NCI-H524 (cell line): Measurements from ENCODE around the gene RXFP3.
"Not testable (repeated sequence)": the region's sequence is repeated elsewhere in the genome, so short reads cannot be mapped to it uniquely, and the experiment has no call there.

ENCODE experiments used
- DNase-seq, 2 experiments: peaks; one replicate each; lab custom pipeline; 2025; lab: John Stamatoyannopoulos, UW

Gene RXFP3

DNA sequence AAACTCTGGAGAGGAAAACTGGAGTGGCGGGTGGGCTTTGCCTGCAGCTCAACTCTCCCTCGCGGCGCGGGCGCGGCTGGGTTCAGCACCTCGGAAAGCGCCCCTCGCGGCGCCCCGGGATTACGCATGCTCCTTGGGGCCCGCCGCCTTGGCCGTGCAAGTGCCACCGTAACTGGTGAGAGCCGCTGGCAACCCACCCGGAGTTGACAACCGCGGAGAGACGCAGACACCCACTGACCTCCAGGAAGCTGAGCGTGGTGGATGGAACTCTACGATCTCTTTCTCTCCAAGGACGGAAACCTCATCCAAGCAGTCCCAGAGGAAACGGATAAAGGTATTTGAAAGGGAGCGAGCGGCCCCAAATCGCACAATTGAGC is 194 bp upstream of the RXFP3 start:
- DNase-seq: peak; percentile 61 to 88

DNA sequence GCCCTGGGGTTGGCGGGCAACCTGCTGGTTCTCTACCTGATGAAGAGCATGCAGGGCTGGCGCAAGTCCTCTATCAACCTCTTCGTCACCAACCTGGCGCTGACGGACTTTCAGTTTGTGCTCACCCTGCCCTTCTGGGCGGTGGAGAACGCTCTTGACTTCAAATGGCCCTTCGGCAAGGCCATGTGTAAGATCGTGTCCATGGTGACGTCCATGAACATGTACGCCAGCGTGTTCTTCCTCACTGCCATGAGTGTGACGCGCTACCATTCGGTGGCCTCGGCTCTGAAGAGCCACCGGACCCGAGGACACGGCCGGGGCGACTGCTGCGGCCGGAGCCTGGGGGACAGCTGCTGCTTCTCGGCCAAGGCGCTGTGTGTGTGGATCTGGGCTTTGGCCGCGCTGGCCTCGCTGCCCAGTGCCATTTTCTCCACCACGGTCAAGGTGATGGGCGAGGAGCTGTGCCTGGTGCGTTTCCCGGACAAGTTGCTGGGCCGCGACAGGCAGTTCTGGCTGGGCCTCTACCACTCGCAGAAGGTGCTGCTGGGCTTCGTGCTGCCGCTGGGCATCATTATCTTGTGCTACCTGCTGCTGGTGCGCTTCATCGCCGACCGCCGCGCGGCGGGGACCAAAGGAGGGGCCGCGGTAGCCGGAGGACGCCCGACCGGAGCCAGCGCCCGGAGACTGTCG is 976 bp downstream of the RXFP3 start:
- DNase-seq: no peak

DNA sequence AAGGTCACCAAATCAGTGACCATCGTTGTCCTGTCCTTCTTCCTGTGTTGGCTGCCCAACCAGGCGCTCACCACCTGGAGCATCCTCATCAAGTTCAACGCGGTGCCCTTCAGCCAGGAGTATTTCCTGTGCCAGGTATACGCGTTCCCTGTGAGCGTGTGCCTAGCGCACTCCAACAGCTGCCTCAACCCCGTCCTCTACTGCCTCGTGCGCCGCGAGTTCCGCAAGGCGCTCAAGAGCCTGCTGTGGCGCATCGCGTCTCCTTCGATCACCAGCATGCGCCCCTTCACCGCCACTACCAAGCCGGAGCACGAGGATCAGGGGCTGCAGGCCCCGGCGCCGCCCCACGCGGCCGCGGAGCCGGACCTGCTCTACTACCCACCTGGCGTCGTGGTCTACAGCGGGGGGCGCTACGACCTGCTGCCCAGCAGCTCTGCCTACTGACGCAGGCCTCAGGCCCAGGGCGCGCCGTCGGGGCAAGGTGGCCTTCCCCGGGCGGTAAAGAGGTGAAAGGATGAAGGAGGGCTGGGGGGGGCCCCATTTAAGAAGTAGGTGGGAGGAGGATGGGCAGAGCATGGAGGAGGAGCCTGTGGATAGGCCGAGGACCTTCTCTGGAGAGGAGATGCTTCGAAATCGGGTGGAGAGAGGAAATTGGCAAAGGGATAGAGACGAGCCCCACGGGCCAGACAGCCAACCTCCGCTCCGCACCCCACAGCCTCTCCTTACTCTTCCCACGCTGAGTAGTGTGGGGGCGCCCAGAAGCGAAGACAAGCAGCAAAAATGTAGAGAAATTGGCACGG is 1.7 kb downstream of the RXFP3 start:
- no peak for DNase-seq

DNA sequence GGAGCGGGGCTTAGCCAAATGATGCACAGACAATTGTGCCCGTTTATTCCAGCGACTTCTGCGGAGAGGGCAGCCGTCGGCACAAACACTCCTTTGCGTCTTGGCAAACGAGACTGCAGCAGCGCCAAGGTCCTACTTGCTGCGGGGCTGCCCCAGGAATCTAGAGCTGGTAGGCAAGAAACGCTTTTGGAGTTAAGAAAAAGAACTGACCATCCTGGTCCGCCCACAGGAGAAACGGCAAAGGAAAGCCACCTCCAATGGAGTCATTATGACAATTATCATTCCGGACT is 2.3 kb downstream of the RXFP3 start:
- no peak for DNase-seq

DNA sequence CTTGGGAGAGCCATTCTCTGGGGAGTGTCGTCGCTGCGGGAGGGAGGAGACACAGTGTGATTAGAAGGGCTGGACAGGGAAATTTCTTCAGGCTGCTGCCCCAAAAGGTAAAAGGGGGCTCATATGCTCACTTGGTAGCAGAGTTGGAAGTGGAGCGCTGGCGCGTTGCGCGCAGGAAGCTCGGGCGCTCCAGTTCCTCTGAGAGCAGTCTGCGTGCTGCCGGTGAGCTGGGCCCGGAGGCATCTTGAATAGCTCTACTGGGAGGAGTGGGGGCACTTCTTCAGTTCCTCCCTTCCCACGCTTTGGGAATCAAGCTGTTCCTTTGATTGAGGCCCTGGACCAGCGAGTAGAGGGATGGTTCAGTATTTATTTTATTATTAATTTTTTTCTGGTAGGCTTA is 2.7 kb downstream of the RXFP3 start:
- peak in 1 of 2 experiments; percentile 60 for DNase-seq

DNA sequence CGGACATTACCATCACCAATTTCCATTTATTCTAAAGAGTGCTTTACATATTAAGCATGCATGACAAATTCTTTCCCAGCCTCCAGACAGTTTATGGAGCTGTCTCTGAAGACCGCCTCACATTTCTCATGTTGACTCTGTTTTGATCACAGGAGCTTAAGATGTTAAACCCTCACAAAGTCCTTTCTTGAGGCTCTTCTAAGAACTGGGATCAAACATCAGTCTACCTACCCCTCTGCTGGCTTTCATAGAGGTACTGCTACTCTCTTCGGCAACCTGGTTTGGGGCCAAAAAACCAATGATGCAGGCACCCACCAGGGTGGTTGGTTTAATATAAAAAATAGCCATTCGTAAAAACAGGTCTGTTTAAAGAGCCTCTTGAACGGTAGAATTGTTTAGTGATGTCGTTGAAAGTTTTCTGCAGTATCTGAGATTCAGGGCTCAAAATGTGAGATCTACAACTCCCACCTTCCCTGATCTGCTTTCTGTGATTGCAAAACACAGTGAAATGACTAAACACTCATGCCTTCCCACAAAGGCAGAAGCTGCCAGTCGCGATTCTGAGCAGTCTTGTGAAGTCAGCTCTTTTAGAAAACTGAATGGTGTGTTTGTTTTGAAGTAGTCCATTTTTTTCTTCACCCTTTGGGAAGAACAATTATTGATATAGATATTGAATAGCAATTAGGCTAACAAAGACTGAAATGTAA is 3.5 kb downstream of the RXFP3 start:
- DNase-seq: no peak

DNA sequence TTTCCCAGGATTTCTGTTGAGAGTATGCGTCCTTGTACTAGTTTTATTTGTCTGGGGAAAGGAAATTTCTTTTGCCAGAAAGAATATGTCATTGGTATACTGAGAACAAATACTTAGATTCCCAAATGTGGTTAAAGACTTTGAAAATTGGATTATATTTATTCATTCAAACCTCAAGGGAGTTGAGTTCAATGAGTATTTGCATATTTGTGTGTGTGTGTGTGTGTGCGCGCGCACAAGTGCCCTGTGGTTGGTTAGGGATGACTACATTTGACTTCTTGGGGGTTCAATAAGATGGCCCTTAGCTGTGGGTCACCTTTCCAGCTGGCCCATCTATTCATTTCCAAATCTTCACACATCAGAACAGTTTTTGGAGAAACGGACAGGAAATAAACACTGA is 4.9 kb downstream of the RXFP3 start:
- DNase-seq: no peak

DNA sequence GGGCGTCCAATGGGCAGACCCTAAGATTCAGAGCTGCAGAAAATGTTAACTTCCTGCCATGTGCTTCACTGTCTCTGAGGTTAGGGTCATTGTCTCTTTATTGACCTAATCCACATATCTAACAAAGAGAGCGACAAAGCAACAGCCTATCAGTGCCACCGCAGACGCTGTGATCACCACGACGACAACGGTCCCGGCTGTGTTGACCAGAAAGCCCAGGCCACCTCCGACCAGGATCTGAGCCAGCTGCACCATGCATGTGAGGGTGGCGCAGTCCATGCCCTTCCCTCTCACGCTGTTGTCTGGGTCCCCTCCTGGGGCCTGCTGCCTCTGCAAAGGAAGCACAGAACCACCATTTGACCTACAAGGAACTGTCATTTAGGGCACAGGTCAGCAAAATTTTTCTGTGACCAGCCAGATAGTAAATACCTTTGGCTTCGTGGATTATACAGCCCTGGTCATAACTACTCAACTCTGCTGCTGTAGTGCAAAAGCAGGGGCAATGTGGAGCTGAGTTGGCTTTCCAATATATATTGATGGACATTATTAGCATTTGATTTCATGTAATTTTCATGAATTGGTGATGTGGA is 8.5 kb downstream of the RXFP3 start:
- DNase-seq: no peak

DNA sequence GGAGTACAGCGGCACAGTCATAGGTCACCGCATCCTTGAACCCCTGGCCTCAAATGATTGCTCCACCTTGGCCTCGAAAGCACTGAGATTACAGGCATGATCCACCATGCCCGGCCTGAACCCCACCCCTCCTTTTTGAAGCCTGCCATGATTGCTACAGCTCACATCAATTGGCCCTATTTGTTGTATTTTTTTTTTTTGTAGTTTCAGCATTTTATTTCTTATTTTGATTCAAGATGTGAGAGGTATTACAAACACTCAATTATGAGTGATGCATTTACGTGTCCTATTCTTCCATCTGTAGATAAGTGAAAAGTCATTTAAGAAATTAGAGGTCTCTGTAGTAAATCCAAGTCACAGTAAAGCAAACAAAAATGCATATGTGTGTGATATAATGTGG is 16.0 kb downstream of the RXFP3 start:
- not testable (repeated sequence) for DNase-seq

DNA sequence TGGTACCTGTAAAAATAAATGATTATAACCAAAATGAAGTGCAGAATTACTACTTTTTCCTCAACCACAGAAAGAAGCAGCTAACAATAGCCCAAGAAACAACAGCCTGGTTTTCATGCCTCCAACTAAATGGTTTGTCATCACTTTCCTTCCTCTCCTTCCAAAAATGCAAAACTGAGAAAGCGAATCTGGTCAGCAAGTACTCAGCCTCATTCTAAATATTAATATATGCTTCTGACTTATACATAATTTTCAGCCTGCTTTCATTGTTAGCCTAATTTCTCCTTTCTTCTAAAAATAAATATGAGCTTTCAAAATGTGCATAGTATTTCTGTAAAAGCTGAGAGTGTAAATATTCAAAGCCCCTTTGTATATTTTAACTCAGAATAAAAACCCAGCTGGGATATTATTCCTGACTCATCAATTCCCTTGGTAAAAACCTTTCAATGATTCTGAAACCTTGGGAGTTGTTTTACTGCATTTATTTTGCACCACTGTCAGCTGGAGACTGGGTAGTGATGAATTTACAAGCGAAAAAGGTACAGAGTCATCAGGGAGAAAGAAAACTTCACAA is 21.5 kb downstream of the RXFP3 start:
- DNase-seq: no peak

DNA sequence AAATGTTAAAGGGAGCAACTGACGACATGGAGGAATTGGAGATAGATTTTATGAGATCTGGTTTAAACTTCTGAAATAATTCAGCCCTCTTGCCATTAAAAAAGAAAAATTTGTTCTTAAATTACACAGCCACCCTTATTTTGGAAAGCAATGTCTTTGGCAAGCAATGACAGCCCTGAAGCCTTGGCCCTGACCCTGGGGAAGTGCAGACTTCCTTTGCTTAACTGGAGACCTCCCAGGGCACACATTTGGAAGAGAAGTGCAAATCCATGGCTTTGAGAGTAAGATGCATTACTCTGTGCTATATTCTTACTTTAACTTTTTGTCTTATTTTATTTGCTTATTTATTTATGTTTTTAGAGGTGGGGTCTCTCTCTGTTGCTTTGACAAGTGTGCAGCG is 22.0 kb downstream of the RXFP3 start:
- DNase-seq: no peak

DNA sequence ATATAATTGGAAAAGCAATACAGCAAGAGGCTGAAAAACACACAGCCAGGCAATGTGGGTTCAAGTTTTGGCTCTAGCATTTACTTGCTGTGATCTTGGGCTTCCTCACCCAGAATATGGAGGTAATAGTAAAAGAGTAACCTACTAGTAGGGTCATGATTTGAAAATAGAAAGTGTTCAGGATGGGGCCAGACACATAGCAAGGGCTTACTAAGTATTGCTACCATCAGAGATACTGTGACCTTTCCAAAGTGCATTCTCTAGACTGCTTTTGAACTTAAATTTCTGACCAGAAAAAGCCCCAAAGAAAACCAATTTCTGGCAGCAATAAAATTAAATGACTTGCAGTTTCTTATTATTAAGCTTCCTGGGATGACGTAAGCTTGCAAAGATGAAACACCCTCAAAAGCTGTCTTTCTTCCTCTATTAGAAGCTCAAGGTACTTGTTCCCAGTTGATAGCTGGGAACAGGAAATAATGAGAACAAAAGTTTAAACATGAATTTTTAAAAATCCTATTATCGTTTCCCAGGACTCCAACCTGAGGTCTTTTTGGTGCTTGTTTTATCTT is 28.0 kb downstream of the RXFP3 start:
- DNase-seq: no peak

DNA sequence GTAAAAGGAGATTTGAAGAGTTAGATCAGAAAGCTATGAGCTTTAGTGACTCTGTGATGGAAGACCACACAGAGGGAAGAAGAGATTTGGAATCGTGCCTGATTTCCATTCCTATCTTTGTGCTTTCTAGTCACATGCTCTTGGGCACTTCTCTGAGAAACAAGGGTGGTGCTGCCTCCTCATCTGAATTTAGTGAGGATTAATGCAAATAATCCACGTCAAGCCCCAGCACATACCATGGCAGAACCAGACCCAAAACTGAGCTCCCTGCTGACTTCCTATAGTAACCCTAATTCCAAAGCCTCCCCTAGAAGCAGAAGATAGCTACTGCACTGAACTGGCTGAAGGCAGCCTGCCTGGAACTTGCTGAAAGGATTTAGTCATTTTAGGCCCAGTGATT is 30.6 kb downstream of the RXFP3 start:
- DNase-seq: peak in 1 of 2 experiments; percentile 50

DNA sequence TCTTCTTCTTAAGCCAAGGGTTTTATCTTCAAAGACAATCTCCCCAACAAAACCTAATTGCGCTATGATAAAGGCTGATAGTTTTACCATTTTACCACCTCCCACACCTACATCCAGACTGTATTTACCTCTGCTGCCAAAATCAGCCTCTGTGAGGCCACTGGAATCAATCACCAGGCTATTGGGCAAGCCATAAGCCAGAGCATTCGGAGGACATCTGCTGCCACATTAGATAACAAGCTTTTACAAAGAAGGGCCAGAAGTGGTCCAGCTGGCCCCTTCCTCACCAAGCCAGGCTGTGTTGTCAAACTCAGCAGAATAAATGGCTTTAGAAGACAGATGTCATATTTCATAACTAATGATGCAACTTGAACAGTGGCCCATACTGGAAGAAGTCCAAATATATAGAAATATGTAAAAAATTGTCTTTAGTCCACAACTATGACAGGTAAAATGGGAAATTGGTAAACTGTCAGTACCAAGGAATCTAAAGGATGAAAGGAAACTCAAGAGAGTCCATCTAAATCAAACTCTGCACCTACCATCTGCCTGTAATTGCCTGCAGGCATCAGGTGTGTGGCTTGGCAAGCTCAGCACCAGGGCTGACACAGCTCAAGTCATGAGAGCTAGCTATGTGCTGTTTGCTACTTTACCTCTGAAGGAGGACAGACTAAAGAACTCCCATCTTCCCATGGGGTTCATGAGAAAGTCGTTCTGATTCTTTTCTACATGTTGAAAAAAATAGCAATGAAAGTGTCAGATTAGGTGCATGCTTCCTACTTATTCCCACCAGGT is 32.2 kb downstream of the RXFP3 start:
- DNase-seq: peak; percentile 95 to 99

DNA sequence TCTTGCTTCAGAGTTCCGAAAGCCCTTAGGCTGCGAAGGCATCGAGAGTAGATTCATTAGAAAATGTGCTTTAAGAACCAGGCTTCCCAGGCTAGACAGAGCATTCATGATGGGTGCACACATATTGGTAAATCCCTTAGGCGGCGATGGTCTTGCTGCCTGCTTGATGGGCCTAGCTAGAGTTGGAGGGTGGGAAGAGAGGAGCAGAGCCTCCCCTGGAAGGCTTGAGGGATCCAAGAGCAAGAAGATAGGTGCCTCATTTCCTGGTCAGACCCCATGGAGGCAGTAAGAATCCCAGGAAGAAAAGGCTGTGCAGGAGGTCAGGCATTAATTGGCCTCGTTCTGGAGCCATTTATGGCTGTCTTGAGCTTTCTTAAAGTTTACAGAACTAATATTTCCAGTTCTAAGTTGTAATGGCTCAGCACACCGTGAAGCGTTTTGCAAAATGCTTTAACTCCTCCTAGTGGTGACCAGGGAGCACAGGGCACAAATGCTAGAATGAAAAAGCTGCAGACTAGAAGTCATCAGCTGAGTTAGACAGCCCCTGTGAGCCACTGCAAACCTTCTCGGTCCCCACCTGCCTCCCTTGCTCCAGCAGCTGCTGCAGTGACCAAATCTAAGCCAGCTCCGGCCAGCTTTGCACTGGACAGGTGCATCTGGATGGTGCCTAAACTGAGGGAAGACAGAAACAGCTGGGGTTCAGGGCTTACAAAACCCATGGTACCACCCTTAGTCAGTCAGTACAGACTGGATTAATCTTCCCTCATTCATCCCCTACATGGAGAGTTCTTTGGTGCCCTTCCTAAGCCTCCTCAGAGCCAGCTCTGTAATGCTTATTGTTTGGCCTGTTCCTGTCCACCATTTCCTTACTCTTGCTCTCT is 33.6 kb downstream of the RXFP3 start:
- DNase-seq: peak; percentile 58 to 73

DNA sequence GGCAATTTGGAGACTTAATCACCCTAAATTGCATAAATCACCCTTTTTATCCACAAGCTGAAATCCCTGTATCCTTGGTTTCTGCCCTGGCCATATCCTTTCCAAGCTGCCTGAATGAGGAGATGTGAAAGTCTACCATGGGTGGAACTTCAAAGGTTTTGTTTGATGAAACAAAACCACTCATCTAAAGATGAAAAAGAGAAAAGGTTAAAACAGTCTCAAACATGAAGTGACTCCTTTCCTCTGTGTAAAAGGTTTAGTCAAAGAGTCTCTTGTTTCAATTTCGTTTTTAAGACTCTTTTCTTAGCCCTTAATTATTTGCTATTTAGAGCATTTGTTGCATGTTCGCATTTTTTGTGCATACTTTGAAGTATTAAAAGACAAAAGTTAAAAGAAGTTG is 37.1 kb downstream of the RXFP3 start:
- no peak for DNase-seq

DNA sequence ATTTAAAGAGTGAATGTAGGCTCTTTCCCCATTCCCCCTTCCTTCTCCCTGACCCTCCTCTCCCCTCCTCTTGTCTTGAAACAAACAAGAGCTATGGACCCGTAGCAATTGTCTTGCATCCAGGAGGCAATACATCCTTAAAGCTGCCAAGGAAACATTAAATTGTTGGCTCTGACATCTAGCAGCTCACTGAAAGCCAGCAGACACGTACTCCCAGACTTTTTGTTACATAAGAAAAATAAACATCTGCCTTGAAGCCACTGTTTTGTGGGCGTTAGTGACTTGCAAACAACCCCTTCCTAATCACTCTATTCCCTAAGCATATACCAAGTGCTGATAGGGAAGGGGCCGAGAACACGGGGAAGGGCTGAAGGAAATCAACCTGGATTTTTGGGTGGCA is 39.7 kb downstream of the RXFP3 start:
- no peak for DNase-seq

DNA sequence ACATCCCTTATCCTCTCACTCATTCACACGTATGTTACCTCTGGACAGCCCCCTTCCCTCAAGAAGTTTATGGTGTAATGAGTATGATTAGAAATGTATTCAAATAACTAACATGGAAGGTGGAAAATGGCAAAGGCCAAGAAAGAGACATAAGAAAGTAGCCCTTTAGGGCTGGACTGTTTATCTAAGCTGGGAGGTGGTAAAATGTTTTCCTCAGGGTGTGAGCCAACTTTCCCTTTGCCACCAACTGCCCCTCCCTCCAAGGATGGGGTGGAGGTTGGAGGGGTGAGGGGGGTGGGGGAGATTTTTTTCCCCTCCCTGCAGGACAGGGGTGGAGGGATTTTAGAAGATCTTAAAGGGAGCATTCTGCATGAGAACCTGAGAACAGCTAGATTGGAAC is 40.1 kb downstream of the RXFP3 start:
- DNase-seq: no peak

DNA sequence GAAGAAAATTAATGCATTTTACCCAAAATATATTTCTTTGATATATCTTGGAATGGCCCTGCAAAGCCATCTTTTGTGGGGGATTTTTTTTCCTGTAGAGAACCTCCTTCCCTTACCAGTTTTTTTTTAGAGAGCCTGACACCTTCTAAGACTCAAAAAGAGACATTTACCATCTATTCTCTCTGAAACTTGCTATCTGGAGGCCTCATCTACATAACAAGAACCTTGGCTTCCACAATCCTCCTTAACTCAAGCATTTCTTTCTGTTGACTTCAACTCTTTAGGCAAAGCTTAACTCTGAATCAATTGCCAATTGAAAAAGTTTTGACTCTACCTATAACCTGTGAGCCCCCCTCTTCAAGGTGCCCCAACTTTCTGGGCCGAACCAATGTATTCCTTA is 42.1 kb downstream of the RXFP3 start:
- DNase-seq: no peak

DNA sequence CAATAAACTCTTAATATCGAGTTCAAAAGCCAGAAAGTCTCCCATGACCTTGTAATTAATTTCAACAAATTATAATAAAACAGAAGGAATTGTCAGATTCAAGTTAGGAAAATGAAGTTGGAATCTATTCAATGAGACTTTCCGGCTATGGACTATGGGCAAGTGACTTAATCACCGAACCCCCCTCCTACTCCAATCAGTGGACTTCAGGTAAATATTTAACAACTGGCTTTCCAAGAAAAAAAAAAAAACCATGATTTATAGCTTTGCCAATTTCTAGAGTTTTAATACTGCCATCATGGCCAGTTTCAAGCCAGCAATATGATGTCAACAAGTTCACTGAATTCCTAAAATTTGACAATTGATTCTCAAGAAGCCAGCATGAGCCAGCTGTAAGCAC is 43.8 kb downstream of the RXFP3 start:
- no peak for DNase-seq
